ENCODE data around the gene TAMM41. TPM values are rescaled to one million over a fixed set of nuclear protein-coding genes. Genes with fewer than 3 reads are reported as not detected.

The TAMM41 gene
- total RNA-seq, 1 donor from 2014 or later, result 33.3 TPM

Other genes with a start within 250 kb of the TAMM41 start
- 93.2 and 93.4 TPM in 2 replicates for gene VGLL4, start 203.0 kb downstream of the TAMM41 start, total RNA-seq
- 0.96 and 1.4 TPM in 2 replicates for gene SYN2, start 157.5 kb upstream of the TAMM41 start, total RNA-seq